ENCODE data around the gene LONRF2.

DNA sequence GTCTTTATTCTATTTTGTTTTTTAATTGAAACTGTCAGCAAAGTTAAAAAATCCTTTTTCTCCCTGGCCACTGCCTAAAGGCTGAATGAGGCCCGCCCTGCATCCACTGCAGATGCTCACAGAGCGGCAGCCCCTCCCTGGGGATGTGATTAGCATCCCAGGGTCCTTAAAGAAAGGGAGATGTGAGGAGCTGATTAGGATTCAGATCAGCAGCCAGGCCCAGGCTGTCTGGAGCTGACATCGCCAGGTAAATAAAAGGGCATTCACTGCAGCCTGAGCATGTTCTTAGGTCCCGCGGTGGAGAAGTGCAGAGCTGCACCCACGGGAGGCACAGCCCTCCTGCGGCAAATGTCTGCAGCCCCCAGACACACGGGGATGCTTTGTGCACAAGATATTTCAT is 83.8 kb downstream of the LONRF2 start:
- TF ChIP-seq, protein P1, sequence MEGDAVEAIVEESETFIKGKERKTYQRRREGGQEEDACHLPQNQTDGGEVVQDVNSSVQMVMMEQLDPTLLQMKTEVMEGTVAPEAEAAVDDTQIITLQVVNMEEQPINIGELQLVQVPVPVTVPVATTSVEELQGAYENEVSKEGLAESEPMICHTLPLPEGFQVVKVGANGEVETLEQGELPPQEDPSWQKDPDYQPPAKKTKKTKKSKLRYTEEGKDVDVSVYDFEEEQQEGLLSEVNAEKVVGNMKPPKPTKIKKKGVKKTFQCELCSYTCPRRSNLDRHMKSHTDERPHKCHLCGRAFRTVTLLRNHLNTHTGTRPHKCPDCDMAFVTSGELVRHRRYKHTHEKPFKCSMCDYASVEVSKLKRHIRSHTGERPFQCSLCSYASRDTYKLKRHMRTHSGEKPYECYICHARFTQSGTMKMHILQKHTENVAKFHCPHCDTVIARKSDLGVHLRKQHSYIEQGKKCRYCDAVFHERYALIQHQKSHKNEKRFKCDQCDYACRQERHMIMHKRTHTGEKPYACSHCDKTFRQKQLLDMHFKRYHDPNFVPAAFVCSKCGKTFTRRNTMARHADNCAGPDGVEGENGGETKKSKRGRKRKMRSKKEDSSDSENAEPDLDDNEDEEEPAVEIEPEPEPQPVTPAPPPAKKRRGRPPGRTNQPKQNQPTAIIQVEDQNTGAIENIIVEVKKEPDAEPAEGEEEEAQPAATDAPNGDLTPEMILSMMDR (IDR thresholded peaks at IDR 0.05) = no peak
- TF ChIP-seq POLR2AphosphoS5 (IDR thresholded peaks at IDR 0.05) = no peak

Measured in esophagus muscularis mucosa (tissue), 3 donors.